Measurements from ENCODE around the gene ZNF500. TPM values are rescaled to one million over a fixed set of nuclear protein-coding genes. Genes with fewer than 3 reads are reported as not detected.

Gene ZNF500
- total RNA-seq (10 to 100 TPM in 2 of 5 donors, 1 to 10 TPM in 2, under 1 TPM in 1; 0.45 to 19.3 (median 10.0) TPM), polyA plus RNA-seq (1 to 10 TPM; 1.8 to 4.3 (median 4.0) TPM)
- long read RNA-seq, donor 1, partial matches to known transcripts = 0 of 2 reads
- long read RNA-seq, donor 1, other reads (novel, unspliced or antisense) = 0 of 2 reads
- long read RNA-seq, donor 2, transcript ZNF500-207 (1 exons, 2,397 nt) = major isoform, 7 of 7 reads
- long read RNA-seq, donor 2, partial matches to known transcripts = 0 of 7 reads
- long read RNA-seq, donor 2, other reads (novel, unspliced or antisense) = 0 of 7 reads
- long read RNA-seq, donor 3, partial matches to known transcripts = 0 of 2 reads
- long read RNA-seq, donor 3, other reads (novel, unspliced or antisense) = 0 of 2 reads
- long read RNA-seq, donor 4, partial matches to known transcripts = 0 of 1 reads
- long read RNA-seq, donor 4, other reads (novel, unspliced or antisense) = 0 of 1 reads
- long read RNA-seq, donor 5, partial matches to known transcripts = 0 of 3 reads
- long read RNA-seq, donor 5, other reads (novel, unspliced or antisense) = 0 of 3 reads
- long read RNA-seq, donor 6, full-length matches to known transcripts = 5 of 5 reads
- long read RNA-seq, donor 6, partial matches to known transcripts = 0 of 5 reads
- long read RNA-seq, donor 6, other reads (novel, unspliced or antisense) = 0 of 5 reads
- long read RNA-seq, donor 7, partial matches to known transcripts = 0 of 1 reads
- long read RNA-seq, donor 7, other reads (novel, unspliced or antisense) = 0 of 1 reads
- long read RNA-seq, donor 8, full-length matches to known transcripts = 7 of 7 reads
- long read RNA-seq, donor 8, partial matches to known transcripts = 0 of 7 reads
- long read RNA-seq, donor 8, other reads (novel, unspliced or antisense) = 0 of 7 reads
- long read RNA-seq, donor 9, full-length matches to known transcripts = 13 of 13 reads
- long read RNA-seq, donor 9, partial matches to known transcripts = 0 of 13 reads
- long read RNA-seq, donor 9, other reads (novel, unspliced or antisense) = 0 of 13 reads
- long read RNA-seq, donor 10, partial matches to known transcripts = 0 of 2 reads
- long read RNA-seq, donor 10, other reads (novel, unspliced or antisense) = 0 of 2 reads

- Histone ChIP-seq H3K9me3 (no peaks in the 10 kb centered on the region), H3K36me3 (peaks cover 18 to 37% (median 36%) of the 10 kb centered on the region in 4 donors), H3K27me3 (no peaks in the 10 kb centered on the region), H3K27ac (peak within 1 kb of the TSS; percentile 90 to 94 (median 92)), H3K4me3 (peak within 1 kb of the TSS; percentile 87 to 100 (median 98)), H3K4me1 (peaks cover 24 to 52% (median 45%) of the 10 kb centered on the region in 4 donors)
- WGBS, 5 donors = 2 to 4% (median 2%) methylated on average over 60 to 72 of the region's 72 CpGs
- TF ChIP-seq POLR2AphosphoS5 (IDR thresholded peaks at IDR 0.05) = peak; percentile 72 to 93 (median 76)
- TF ChIP-seq EP300 (IDR thresholded peaks at IDR 0.05) = no peak
- intact Hi-C loops (cut with DNase I; ENCODE audit: low total_unique reads) = no loop called here
- peak; percentile 99 for DNase-seq
Measured at GRCh38 chr16:4766875-4767628, at the start of gene ZNF500. Gene ZNF500 (minus strand): TSS chr16:4767162. CDS start chr16:4765978, 1,184 bp downstream.

- Histone ChIP-seq H3K36me3 (peaks cover 59 to 100% (median 100%) of the 10 kb centered on the region in 4 donors), H3K27me3 (no peaks in the 10 kb centered on the region), H3K4me3 (no peak overlapping the region), H3K4me1 (peaks cover 0 to 22% (median 14%) of the 10 kb centered on the region in 4 donors), H3K9me3 (no peaks in the 10 kb centered on the region), H3K27ac (peak overlapping the region in 4 of 5 donors; percentile 44 to 77 (median 66))
- WGBS, 5 donors = 55 to 82% (median 75%) methylated on average over 10 to 16 of the region's 16 CpGs
- TF ChIP-seq POLR2AphosphoS5 (IDR thresholded peaks at IDR 0.05) (peak in 1 of 3 donors; percentile 21), EP300 (IDR thresholded peaks at IDR 0.05) (no peak), CTCF (IDR thresholded peaks at IDR 0.05) (no peak)
- intact Hi-C loops (cut with DNase I; ENCODE audit: low total_unique reads) = no loop called here
- DNase-seq = no peak
Measured at GRCh38 chr16:4814542-4815173, 47.7 kb upstream of the ZNF500 start.

- H3K27me3 ChIP-seq = no peaks in the 10 kb centered on the region
- intact Hi-C loops (cut with DNase I; ENCODE audit: low total_unique reads) = no loop called here
- H3K36me3 ChIP-seq = peaks cover 59 to 100% (median 100%) of the 10 kb centered on the region in 4 donors
- DNase-seq = no peak
- peak in 2 of 3 donors; percentile 49 to 72 for TF ChIP-seq POLR2AphosphoS5 (IDR thresholded peaks at IDR 0.05)
- TF ChIP-seq POLR2A (IDR thresholded peaks at IDR 0.05) = no peak
- no peaks in the 10 kb centered on the region for H3K9me3 ChIP-seq
- peaks cover 0 to 22% (median 14%) of the 10 kb centered on the region in 4 donors for H3K4me1 ChIP-seq
- H3K4me3 ChIP-seq = no peak overlapping the region
- H3K27ac ChIP-seq = peak overlapping the region in 4 of 5 donors; percentile 46 to 79 (median 66)
Measured at GRCh38 chr16:4814046-4814445, 47.1 kb upstream of the ZNF500 start.

GRCh38 chr16:4813251-4814003 is 46.5 kb upstream of the ZNF500 start:
- peaks cover 66 to 100% (median 100%) of the 10 kb centered on the region in 4 donors for H3K36me3 ChIP-seq
- no peak for DNase-seq
- H3K27ac ChIP-seq = peak overlapping the region in 4 of 5 donors; percentile 46 to 79 (median 69)

More at GRCh38 chr16:4813251-4814003, 46.5 kb upstream of the ZNF500 start:
- Histone ChIP-seq H3K27me3 (no peaks in the 10 kb centered on the region), H3K4me1 (peaks cover 0 to 22% (median 14%) of the 10 kb centered on the region in 4 donors), H3K4me3 (no peak overlapping the region), H3K9me3 (no peaks in the 10 kb centered on the region)
- WGBS, 5 donors = 84 to 95% (median 92%) methylated on average over 12 to 16 of the region's 16 CpGs
- TF ChIP-seq EP300 (IDR thresholded peaks at IDR 0.05) (no peak), POLR2A (IDR thresholded peaks at IDR 0.05) (no peak), POLR2AphosphoS5 (IDR thresholded peaks at IDR 0.05) (no peak), CTCF (IDR thresholded peaks at IDR 0.05) (no peak)
- intact Hi-C loops (cut with DNase I; ENCODE audit: low total_unique reads) = no loop called here

Data from stomach (tissue), 19 donors.